LNCaP clone FGC (cell line): ENCODE results near the gene C5orf58.

Source experiments
- DNase-seq: peaks from one replicate; pipeline ENCODE4 v3.0.0-alpha.2; 2011; ENCODE audit warnings: low read depth
- H3K4me3 ChIP-seq: 2 replicates; pipeline ENCODE4 v1.5.1; 2011; ENCODE audit warnings: mild to moderate bottlenecking, low read depth, low read length, control low read depth
- CTCF ChIP-seq: IDR thresholded peaks from 2 replicates; pipeline ENCODE4 v1.5.1; 2012; ENCODE audit warnings: mild to moderate bottlenecking; ENCODE audit not compliant: control insufficient read depth, insufficient read depth; ENCODE audit errors: extremely low read depth

C5orf58 gene

GRCh38 chr5:170286386-170286925 lies 53.7 kb downstream of the C5orf58 start:
- TF ChIP-seq CTCF, result no peak
- DNase-seq, result no peak
- no peak overlapping the region for H3K4me3 ChIP-seq

- DNase-seq, result no peak
- no peak overlapping the region for H3K4me3 ChIP-seq
- TF ChIP-seq CTCF, result no peak
Observed at GRCh38 chr5:170287532-170287931, 54.7 kb downstream of the C5orf58 start.

- no peak for TF ChIP-seq CTCF
- DNase-seq, result no peak
- H3K4me3 ChIP-seq, result no peak overlapping the region
Observed at GRCh38 chr5:170288151-170288550, 55.4 kb downstream of the C5orf58 start.

GRCh38 chr5:170288551-170288950 lies 55.8 kb downstream of the C5orf58 start:
- TF ChIP-seq CTCF, result no peak
- no peak for DNase-seq
- H3K4me3 ChIP-seq, result no peak overlapping the region

- TF ChIP-seq CTCF, result no peak
- H3K4me3 ChIP-seq, result no peak overlapping the region
- DNase-seq, result no peak
Observed at GRCh38 chr5:170289121-170289520, 56.3 kb downstream of the C5orf58 start.

- no peak for DNase-seq
- H3K4me3 ChIP-seq, result no peak overlapping the region
- TF ChIP-seq CTCF, result no peak
Observed at GRCh38 chr5:170289764-170290163, 57.0 kb downstream of the C5orf58 start.

- DNase-seq, result no peak
- no peak overlapping the region for H3K4me3 ChIP-seq
- TF ChIP-seq CTCF, result no peak
Observed at GRCh38 chr5:170290498-170290897, 57.7 kb downstream of the C5orf58 start.
